Adrenal gland (tissue), 5 donors: ENCODE results near the gene IKBIP.

Experiments
- CTCF ChIP-seq, 6 experiments: fragments of 450-650 bp in 4 of 6; fragments of 200-600 bp in 2 of 6; sonication (generic) in 1 of 6; IDR thresholded peaks; 1 replicate in 5 of 6; 2 replicates in 1 of 6; pipeline versions ENCODE4 v1.5.1 to v1.8.0; 2016 to 2021; ENCODE audit warnings: antibody characterized with exemption in 6 of 6, mild to moderate bottlenecking in 2 of 6, moderate library complexity in 1 of 6
- POLR2A ChIP-seq, 2 donors: fragments of 450-650 bp; IDR thresholded peaks; one replicate each; pipeline ENCODE4 v1.6.1; 2017; ENCODE audit warnings: antibody characterized with exemption in 2 of 2, mild to moderate bottlenecking in 2 of 2, moderate library complexity in 1 of 2
- donor health status: DM: no; HTN: no; CAD: no.

- TF ChIP-seq CTCF (IDR thresholded peaks at IDR 0.05), result no peak
- TF ChIP-seq POLR2A (IDR thresholded peaks at IDR 0.05), result no peak
Measured at GRCh38 chr12:98644433-98644711, 216 bp downstream of the IKBIP start.
